PC-3 (cell line): Measurements from ENCODE around the gene KLHL21. TPM values are rescaled to one million over a fixed set of nuclear protein-coding genes. Genes with fewer than 3 reads are reported as not detected.

Source experiments
- ATAC-seq: fragments of 200-7000 bp; cut with Tn5 transposase; 2 replicates; pipeline ENCODE4 v1.9.1; 2020; ENCODE audit warnings: mild to moderate bottlenecking, moderate library complexity
- BruUV-seq: library from RNA; stranded (reverse); fragments of 400-500 nt; replicated peaks from 2 replicates; lab custom pipeline; 2021; lab: Mats Ljungman, UMichigan
- CTCF ChIA-PET: fragments of 300-600 bp; sonication (Branson Sonifier 250); formaldehyde crosslinking; loops from one replicate; lab custom pipeline; 2022; ENCODE audit warnings: antibody characterized with exemption; lab: Charles Lee
- POLR2A ChIA-PET: fragments of 300-600 bp; sonication (Branson Sonifier 250); formaldehyde crosslinking; loops from one replicate; lab custom pipeline; 2022; ENCODE audit warnings: antibody characterized with exemption; ENCODE audit not compliant: unreplicated experiment; lab: Charles Lee
- DNase-seq: peaks from one replicate; pipeline ENCODE4 v3.0.0-alpha.2; 2015
- H2AFZ ChIP-seq: fragments of 300-600 bp; sonication (generic); 2 replicates; pipeline ENCODE4 v1.6.0; 2016; ENCODE audit warnings: antibody characterized with exemption, low read length
- H3F3A ChIP-seq: fragments of 300-600 bp; sonication (generic); one replicate; pipeline ENCODE4 v1.6.0; 2017; ENCODE audit warnings: antibody characterized with exemption, low read length, control low read depth, mild to moderate bottlenecking; ENCODE audit not compliant: unreplicated experiment
- H3K27ac ChIP-seq: fragments of 300-600 bp; sonication (generic); 2 replicates; pipeline ENCODE4 v1.5.1; 2016; ENCODE audit warnings: mild to moderate bottlenecking, low read length
- H3K27me3 ChIP-seq: fragments of 300-600 bp; sonication (generic); 2 replicates; pipeline ENCODE4 v1.6.1; 2016; ENCODE audit warnings: low read length, mixed read lengths
- H3K36me3 ChIP-seq: fragments of 300-600 bp; sonication (generic); 2 replicates; pipeline ENCODE4 v1.6.1; 2016; ENCODE audit warnings: low read depth, mixed run types, low read length, mixed read lengths
- H3K4me1 ChIP-seq: fragments of 300-600 bp; sonication (generic); 2 replicates; pipeline ENCODE4 v1.5.1; 2016; ENCODE audit warnings: low read length; ENCODE audit not compliant: insufficient read depth
- H3K4me2 ChIP-seq: fragments of 300-600 bp; sonication (generic); 2 replicates; pipeline ENCODE4 v1.6.0; 2016; ENCODE audit warnings: low read length
- H3K4me3 ChIP-seq: fragments of 300-600 bp; sonication (generic); 2 replicates; pipeline ENCODE4 v1.5.1; 2016; ENCODE audit warnings: mild to moderate bottlenecking, low read length, mixed read lengths
- H3K79me2 ChIP-seq: fragments of 300-600 bp; sonication (generic); 2 replicates; pipeline ENCODE4 v1.6.1; 2017; ENCODE audit warnings: low read length, mixed read lengths
- H3K9ac ChIP-seq: fragments of 300-600 bp; sonication (generic); 2 replicates; pipeline ENCODE4 v1.6.0; 2016; ENCODE audit warnings: mild to moderate bottlenecking, low read length
- H3K9me2 ChIP-seq: fragments of 300-600 bp; sonication (generic); replicated peaks from 2 replicates; pipeline ENCODE4 v1.6.1; 2016; ENCODE audit warnings: mixed run types, low read length, mixed read lengths
- H3K9me3 ChIP-seq: fragments of 300-600 bp; sonication (generic); 2 replicates; pipeline ENCODE4 v1.6.1; 2016; ENCODE audit warnings: low read length, mixed read lengths
- H4K20me1 ChIP-seq: fragments of 300-600 bp; sonication (generic); 2 replicates; pipeline ENCODE4 v1.6.1; 2016; ENCODE audit warnings: low read length, mixed read lengths
- EZH2 ChIP-seq: fragments of 300-600 bp; sonication (generic); IDR thresholded peaks from one replicate; pipeline ENCODE4 v1.6.1; 2017; ENCODE audit warnings: antibody characterized with exemption, mild to moderate bottlenecking, low read length; ENCODE audit not compliant: unreplicated experiment
- EZH2phosphoT487 ChIP-seq: fragments of 300-600 bp; sonication (generic); IDR thresholded peaks from 2 replicates; pipeline ENCODE4 v1.6.1; 2018; ENCODE audit warnings: mild to moderate bottlenecking, antibody characterized with exemption, low read length, borderline replicate concordance
- intact Hi-C: fragments of 100-400 bp; cut with micrococcal nuclease; formaldehyde crosslinking; loops from 2 replicates; pipeline ENCODE4 v1.9.0; 2023
- total RNA-seq: library from RNA; depleted of rRNA; stranded (reverse); fragments of >200 nt; gene quantifications from 2 replicates; pipeline ENCODE4 v1.2.3, GENCODE V29; 2014
- TF ChIP-seq, protein P1 (sequence below): fragments of 300-600 bp; sonication (generic); conservative IDR thresholded peaks from 2 replicates; pipeline ENCODE4 v1.5.1; 2017; ENCODE audit warnings: antibody characterized with exemption, low read depth, mild to moderate bottlenecking, low read length

Gene KLHL21
- total RNA-seq, 1 experiment from 2014 or later: 82.5 TPM

DNA sequence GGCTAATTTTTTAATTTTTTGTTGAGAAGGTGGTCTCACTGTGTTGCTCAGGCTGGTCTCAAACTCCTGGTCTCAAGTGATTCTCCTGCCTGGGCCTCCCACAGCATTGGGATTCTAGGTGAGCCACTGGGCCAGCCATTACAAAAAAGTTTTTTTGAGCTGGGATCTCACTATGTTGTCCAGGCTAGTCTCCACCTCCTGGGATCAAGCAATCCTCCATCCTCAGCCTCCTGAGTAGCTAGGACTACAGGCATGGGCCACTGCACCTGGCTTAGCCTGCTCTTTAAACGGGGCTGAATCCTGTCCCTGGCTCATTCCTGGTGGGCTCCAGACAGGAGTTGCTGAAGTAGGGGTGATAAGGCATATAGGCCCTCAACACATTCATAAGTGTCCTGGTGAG, 45.1 kb downstream of the KLHL21 start:
- ATAC-seq (no peak), DNase-seq (no peak)
- H3K9me2 ChIP-seq: no peaks in the 10 kb centered on the region
- no peak overlapping the region for H3K4me2 ChIP-seq
- no TSS peak for BruUV-seq
- ChIA-PET CTCF (interaction anchor here (0.6 kb wide), 1 partner anchor 22 kb away, joined by 3 read pairs; the partner anchor contains the start of gene ZBTB48), POLR2A (no interaction called here)
- intact Hi-C loops: no loop called here
- no peak overlapping the region for H3K4me3 ChIP-seq
- peaks cover 12% of the 10 kb centered on the region for H3K4me1 ChIP-seq
- peaks cover 22% of the 10 kb centered on the region for H3K79me2 ChIP-seq
- no peak for TF ChIP-seq EZH2
- no peak for TF ChIP-seq EZH2phosphoT487
- TF ChIP-seq, protein P1, sequence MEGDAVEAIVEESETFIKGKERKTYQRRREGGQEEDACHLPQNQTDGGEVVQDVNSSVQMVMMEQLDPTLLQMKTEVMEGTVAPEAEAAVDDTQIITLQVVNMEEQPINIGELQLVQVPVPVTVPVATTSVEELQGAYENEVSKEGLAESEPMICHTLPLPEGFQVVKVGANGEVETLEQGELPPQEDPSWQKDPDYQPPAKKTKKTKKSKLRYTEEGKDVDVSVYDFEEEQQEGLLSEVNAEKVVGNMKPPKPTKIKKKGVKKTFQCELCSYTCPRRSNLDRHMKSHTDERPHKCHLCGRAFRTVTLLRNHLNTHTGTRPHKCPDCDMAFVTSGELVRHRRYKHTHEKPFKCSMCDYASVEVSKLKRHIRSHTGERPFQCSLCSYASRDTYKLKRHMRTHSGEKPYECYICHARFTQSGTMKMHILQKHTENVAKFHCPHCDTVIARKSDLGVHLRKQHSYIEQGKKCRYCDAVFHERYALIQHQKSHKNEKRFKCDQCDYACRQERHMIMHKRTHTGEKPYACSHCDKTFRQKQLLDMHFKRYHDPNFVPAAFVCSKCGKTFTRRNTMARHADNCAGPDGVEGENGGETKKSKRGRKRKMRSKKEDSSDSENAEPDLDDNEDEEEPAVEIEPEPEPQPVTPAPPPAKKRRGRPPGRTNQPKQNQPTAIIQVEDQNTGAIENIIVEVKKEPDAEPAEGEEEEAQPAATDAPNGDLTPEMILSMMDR: no peak
- no peak overlapping the region for H3K9ac ChIP-seq
- H2AFZ ChIP-seq: no peak overlapping the region
- peaks cover 7% of the 10 kb centered on the region for H4K20me1 ChIP-seq
- H3K9me3 ChIP-seq: no peaks in the 10 kb centered on the region
- no peak overlapping the region for H3K27ac ChIP-seq
- no peaks in the 10 kb centered on the region for H3K36me3 ChIP-seq
- H3K27me3 ChIP-seq: peaks cover 3% of the 10 kb centered on the region
- H3F3A ChIP-seq: no peaks in the 10 kb centered on the region

DNA sequence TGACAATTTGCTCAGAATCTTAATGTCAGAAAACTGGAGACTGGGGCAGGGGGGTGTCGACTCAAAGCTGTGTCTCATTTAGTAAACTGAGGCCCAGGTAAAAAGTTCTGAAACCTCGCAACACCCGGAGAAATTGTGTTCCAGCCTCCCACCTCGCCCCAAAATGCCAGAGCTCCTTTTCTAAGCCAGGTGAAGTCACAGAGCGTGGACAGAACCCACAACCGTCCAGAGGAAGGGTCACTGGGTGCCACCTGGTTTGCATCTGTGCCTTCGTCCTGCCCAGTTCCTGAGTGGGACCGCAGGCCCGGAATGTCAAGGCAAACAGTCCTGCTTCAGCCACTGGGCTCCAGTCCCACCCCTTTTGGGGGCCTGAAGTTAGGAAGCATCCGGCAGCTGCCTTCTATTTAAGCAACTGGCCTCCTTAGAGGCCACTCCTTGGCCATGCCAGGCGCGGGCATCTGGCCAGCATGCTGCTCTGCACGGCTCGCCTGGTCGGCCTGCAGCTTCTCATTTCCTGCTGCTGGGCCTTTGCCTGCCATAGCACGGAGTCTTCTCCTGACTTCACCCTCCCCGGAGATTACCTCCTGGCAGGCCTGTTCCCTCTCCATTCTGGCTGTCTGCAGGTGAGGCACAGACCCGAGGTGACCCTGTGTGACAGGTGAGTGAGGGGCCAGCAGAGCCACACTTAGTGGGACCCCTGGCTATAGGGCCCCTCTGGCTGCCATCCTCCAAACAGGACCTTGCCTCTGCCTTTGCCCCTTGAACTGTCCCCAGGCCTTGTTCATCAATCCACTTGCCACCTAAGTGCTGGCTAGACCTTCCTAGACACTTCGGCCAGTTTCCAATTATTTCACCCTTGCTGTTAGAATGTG, 47.5 kb downstream of the KLHL21 start, which contains the start of gene TAS1R1:
TSS of gene TAS1R1 (plus strand) at position 401 of the 872 bp plus-strand sequence. CDS start at position 468, 67 bp downstream.
- Histone ChIP-seq H2AFZ (peak within 1 kb of the TSS; percentile 98), H3K9me3 (no peaks in the 10 kb centered on the region), H3K9me2 (no peaks in the 10 kb centered on the region), H3K4me3 (peak within 1 kb of the TSS; percentile 89), H3K27ac (no peak within 1 kb of the TSS), H4K20me1 (peaks cover 7% of the 10 kb centered on the region), H3F3A (no peaks in the 10 kb centered on the region), H3K4me2 (peak within 1 kb of the TSS; percentile 97), H3K4me1 (peaks cover 12% of the 10 kb centered on the region), H3K27me3 (no peaks in the 10 kb centered on the region), H3K9ac (peak within 1 kb of the TSS; percentile 93), H3K79me2 (peaks cover 39% of the 10 kb centered on the region), H3K36me3 (peaks cover 10% of the 10 kb centered on the region; the same call in 1 of the 2 replicates)
- BruUV-seq: TSS peak; percentile 96
- POLR2A ChIA-PET: interaction anchor here (0.7 kb wide), 1 partner anchor 25 kb away, joined by 7 read pairs; the partner anchor contains the start of gene ZBTB48
- intact Hi-C loops: loop anchor here (1.0 to 5.0 kb wide), 4 partner anchors 24 to 92 kb away; partner anchors contain the start of gene ZBTB48
- DNase-seq: no peak
- no peak for ATAC-seq
- TF ChIP-seq, protein P1: no peak
- TF ChIP-seq EZH2: no peak
- TF ChIP-seq EZH2phosphoT487: no peak
- CTCF ChIA-PET: interaction anchor here (0.8 kb wide), 2 partner anchors 33 to 362 kb away, joined by 3 to 6 read pairs; no protein-coding TSS in a partner anchor
